Liver (tissue), 9 donors: ENCODE data around the gene TCEAL3. TPM values are rescaled to one million over a fixed set of nuclear protein-coding genes. Genes with fewer than 3 reads are reported as not detected.
A peak's percentile ranks its signal among the peaks of the same experiment; 100 is the strongest.

Source experiments
- DNase-seq: peaks from one replicate; pipeline ENCODE4 v3.0.0-alpha.2; 2017; ENCODE audit warnings: low spot score
- H3K27ac ChIP-seq, 2 donors: one replicate each; pipeline ENCODE4 v1.7.0; 2013; ENCODE audit warnings: inconsistent platforms in 2 of 2, low read length in 2 of 2, control low read depth in 1 of 2, low read depth in 1 of 2, mild to moderate bottlenecking in 1 of 2
- H3K27me3 ChIP-seq, 4 donors: one replicate each; pipeline versions ENCODE4 v1.6.1 to v1.7.0; 2013; ENCODE audit warnings: low read length in 3 of 4, inconsistent platforms in 1 of 4, mild to moderate bottlenecking in 1 of 4, moderate library complexity in 1 of 4; ENCODE audit not compliant: control insufficient read depth in 4 of 4, insufficient read depth in 4 of 4
- H3K36me3 ChIP-seq, 4 donors: one replicate each; pipeline versions ENCODE4 v1.6.1 to v1.7.0; 2013; ENCODE audit warnings: low read length in 3 of 4, mild to moderate bottlenecking in 3 of 4, low read depth in 1 of 4, moderate library complexity in 1 of 4; ENCODE audit not compliant: control insufficient read depth in 4 of 4, insufficient read depth in 3 of 4
- H3K4me1 ChIP-seq, 4 donors: one replicate each; pipeline versions ENCODE4 v1.6.1 to v1.7.0; 2013; ENCODE audit warnings: low read length in 3 of 4, mild to moderate bottlenecking in 3 of 4, moderate library complexity in 1 of 4; ENCODE audit not compliant: control insufficient read depth in 4 of 4, insufficient read depth in 4 of 4
- H3K4me3 ChIP-seq, 3 donors: one replicate each; pipeline versions ENCODE4 v1.6.1 to v1.7.0; 2013; ENCODE audit warnings: low read length in 3 of 3, control low read depth in 1 of 3, low read depth in 1 of 3, mild to moderate bottlenecking in 1 of 3
- H3K9ac ChIP-seq, 2 donors: one replicate each; pipeline ENCODE4 v1.7.0; 2013; ENCODE audit warnings: low read length in 2 of 2, mild to moderate bottlenecking in 2 of 2, moderate library complexity in 2 of 2, control low read depth in 1 of 2, low read depth in 1 of 2
- H3K9me3 ChIP-seq, 4 donors: one replicate each; pipeline versions ENCODE4 v1.6.1 to v1.7.0; 2013; ENCODE audit warnings: low read length in 3 of 4; ENCODE audit not compliant: control insufficient read depth in 4 of 4
- EGR1 ChIP-seq, 2 donors: IDR thresholded peaks; 2 replicates each; pipeline ENCODE4 v1.6.1; 2016 to 2018; ENCODE audit warnings: antibody characterized with exemption in 2 of 2, low read depth in 2 of 2
- FOXA1 ChIP-seq: IDR thresholded peaks from 2 replicates; pipeline ENCODE4 v1.6.1; 2016; ENCODE audit warnings: antibody characterized with exemption
- FOXA2 ChIP-seq: IDR thresholded peaks from 2 replicates; pipeline ENCODE4 v1.6.1; 2016; ENCODE audit warnings: antibody characterized with exemption
- HNF4A ChIP-seq, 2 donors: conservative IDR thresholded peaks; 2 replicates each; pipeline ENCODE4 v1.6.1; 2016; ENCODE audit warnings: antibody characterized with exemption in 2 of 2, mild to moderate bottlenecking in 2 of 2
- JUND ChIP-seq, 2 donors: IDR thresholded peaks; 2 replicates each; pipeline ENCODE4 v1.6.1; 2016; ENCODE audit warnings: antibody characterized with exemption in 2 of 2
- RAD21 ChIP-seq, 2 donors: IDR thresholded peaks; 2 replicates each; pipeline ENCODE4 v1.6.1; 2016; ENCODE audit warnings: antibody characterized with exemption in 2 of 2, mild to moderate bottlenecking in 2 of 2
- RXRA ChIP-seq, 2 donors: IDR thresholded peaks; 2 replicates each; pipeline ENCODE4 v1.6.1; 2017 to 2018; ENCODE audit warnings: antibody characterized with exemption in 2 of 2, mild to moderate bottlenecking in 1 of 2
- SP1 ChIP-seq: IDR thresholded peaks from 2 replicates; pipeline ENCODE4 v1.6.1; 2018; ENCODE audit warnings: antibody characterized with exemption, mild to moderate bottlenecking
- TAF1 ChIP-seq: conservative IDR thresholded peaks from 2 replicates; pipeline ENCODE4 v1.6.1; 2016; ENCODE audit warnings: antibody characterized with exemption, mild to moderate bottlenecking
- YY1 ChIP-seq: IDR thresholded peaks from 2 replicates; pipeline ENCODE4 v1.6.1; 2016; ENCODE audit warnings: antibody characterized with exemption, mild to moderate bottlenecking
- WGBS: extraction: QIAGEN DNeasy Blood & Tissue Kit; methylation state at CpG from one replicate; pipeline ENCODE4 v1.1.7; 2013; 5-methylcytosine and 5-hydroxymethylcytosine counted together
- polyA plus RNA-seq, 2 donors: library from polyadenylated mRNA; stranded (reverse) in 1 of 2; unstranded in 1 of 2; fragments of 200-250 nt in 1 of 2; fragments of >200 nt in 1 of 2; fragmentation: Nextera tagmentation in 1 of 2; extraction: Ambion mirVana in 1 of 2; gene quantifications; one replicate each; pipeline versions ENCODE4 v1.2.1 to v1.2.3, GENCODE V29; 2013 to 2015
- total RNA-seq, 2 donors: library from RNA; depleted of rRNA; stranded (reverse); fragments of >200 nt; gene quantifications; one replicate each; pipeline ENCODE4 v1.2.3, GENCODE V29; 2014
- TF ChIP-seq, protein P1 (sequence below): IDR thresholded peaks from 2 replicates; pipeline ENCODE4 v1.6.1; 2016; ENCODE audit warnings: antibody characterized with exemption
- TF ChIP-seq, protein P2 (sequence below): IDR thresholded peaks from 2 replicates; pipeline ENCODE4 v1.6.1; 2016; ENCODE audit warnings: antibody characterized with exemption
- TF ChIP-seq, protein P3 (sequence below): IDR thresholded peaks from 2 replicates; pipeline ENCODE4 v1.6.1; 2016; ENCODE audit warnings: antibody characterized with exemption
- TF ChIP-seq, protein P4 (sequence below): IDR thresholded peaks from 2 replicates; pipeline ENCODE4 v1.6.1; 2016; ENCODE audit warnings: antibody characterized with exemption, mild to moderate bottlenecking
- TF ChIP-seq, protein P5 (sequence below): fragments of 150-350 bp; IDR thresholded peaks from 2 replicates; pipeline ENCODE4 v1.5.1; 2017; ENCODE audit warnings: improper control_type of control experiment, low read depth, low read length; ENCODE audit not compliant: missing input control
- donor health status: healthy.
- donor health status: healthy.
- donor health status: healthy.
- donor health status: healthy.
- donor health status: healthy.

TCEAL3 gene, protein sequence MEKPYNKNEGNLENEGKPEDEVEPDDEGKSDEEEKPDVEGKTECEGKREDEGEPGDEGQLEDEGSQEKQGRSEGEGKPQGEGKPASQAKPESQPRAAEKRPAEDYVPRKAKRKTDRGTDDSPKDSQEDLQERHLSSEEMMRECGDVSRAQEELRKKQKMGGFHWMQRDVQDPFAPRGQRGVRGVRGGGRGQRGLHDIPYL
- 1 to 10 TPM; 1.4 to 2.4 TPM for total RNA-seq
- 1 to 10 TPM; 2.4 to 4.4 TPM for polyA plus RNA-seq

DNA sequence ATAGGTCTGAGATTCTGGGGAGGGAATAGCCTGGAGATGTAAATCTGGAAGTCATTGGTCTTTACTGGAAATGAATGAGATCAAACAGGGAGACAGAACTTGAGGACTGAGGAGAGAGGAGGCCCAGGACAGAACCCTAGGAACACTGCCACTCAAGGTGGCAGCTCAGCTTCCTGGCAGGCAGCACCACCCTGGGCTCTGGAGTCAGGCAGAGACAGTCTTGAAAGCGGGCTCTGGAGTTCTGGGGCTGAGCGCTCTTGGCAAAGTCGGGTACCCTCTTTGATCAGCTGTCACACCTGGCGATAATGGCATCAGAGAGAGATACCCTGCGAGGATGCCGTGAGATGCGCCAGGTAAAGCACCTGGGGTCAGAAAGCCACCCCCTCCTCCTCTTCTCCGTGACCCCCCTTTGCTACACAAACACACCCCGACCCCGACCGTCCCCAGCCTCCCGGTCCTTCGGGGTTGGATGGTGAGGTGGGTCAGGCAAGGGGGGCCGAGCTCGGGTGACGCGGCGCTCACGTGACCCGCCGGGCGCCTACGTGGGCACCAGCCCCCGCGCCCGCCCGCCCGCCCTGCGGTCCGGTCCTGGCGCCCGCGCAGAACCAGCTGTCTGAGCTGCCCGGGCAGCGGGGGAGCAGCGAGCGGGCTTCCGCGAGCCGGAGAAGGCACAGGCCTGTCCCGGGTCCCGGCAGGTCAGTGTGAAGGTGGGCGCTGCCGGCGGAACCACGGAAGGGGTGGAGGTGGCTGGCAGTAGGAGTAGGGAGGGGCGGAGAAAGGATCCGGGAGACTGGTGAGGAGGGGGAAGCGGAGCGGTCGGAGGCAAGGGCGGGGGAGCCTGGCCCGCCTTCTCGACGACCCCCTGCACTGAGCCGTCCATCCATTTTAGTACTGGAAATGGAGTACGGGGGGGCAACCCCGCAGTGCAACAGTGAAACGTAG lies at the start of gene TCEAL3:
TCEAL3 (plus strand) TSS at position 600 of the 942 bp plus-strand sequence. CDS start 1,102 bp downstream, outside the sequence.
- no peak for DNase-seq
- Histone ChIP-seq H3K36me3 (no peaks in the 10 kb centered on the region), H3K27me3 (no peaks in the 10 kb centered on the region), H3K27ac (peak within 1 kb of the TSS; percentile 47 to 70), H3K9ac (peak within 1 kb of the TSS in 1 of 2 donors; percentile 47), H3K9me3 (no peaks in the 10 kb centered on the region), H3K4me3 (peak within 1 kb of the TSS; percentile 57 to 81 (median 59)), H3K4me1 (peaks cover 0 to 4% (median 0%) of the 10 kb centered on the region in 4 donors)
- WGBS = 3% methylated on average over 59 of the region's 59 CpGs
- TF ChIP-seq HNF4A (conservative IDR thresholded peaks at IDR 0.05) (no peak), FOXA1 (no peak), JUND (IDR thresholded peaks at IDR 0.05) (no peak), EGR1 (IDR thresholded peaks at IDR 0.05; ENCODE audit: low read depth in 2 of 2) (no peak), RAD21 (IDR thresholded peaks at IDR 0.05) (no peak), SP1 (no peak), FOXA2 (no peak), YY1 (no peak), TAF1 (no peak), RXRA (IDR thresholded peaks at IDR 0.05) (no peak)
- TF ChIP-seq, protein P1, sequence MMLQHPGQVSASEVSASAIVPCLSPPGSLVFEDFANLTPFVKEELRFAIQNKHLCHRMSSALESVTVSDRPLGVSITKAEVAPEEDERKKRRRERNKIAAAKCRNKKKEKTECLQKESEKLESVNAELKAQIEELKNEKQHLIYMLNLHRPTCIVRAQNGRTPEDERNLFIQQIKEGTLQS = no peak
- TF ChIP-seq, protein P2, sequence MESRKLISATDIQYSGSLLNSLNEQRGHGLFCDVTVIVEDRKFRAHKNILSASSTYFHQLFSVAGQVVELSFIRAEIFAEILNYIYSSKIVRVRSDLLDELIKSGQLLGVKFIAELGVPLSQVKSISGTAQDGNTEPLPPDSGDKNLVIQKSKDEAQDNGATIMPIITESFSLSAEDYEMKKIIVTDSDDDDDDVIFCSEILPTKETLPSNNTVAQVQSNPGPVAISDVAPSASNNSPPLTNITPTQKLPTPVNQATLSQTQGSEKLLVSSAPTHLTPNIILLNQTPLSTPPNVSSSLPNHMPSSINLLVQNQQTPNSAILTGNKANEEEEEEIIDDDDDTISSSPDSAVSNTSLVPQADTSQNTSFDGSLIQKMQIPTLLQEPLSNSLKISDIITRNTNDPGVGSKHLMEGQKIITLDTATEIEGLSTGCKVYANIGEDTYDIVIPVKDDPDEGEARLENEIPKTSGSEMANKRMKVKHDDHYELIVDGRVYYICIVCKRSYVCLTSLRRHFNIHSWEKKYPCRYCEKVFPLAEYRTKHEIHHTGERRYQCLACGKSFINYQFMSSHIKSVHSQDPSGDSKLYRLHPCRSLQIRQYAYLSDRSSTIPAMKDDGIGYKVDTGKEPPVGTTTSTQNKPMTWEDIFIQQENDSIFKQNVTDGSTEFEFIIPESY = no peak
- TF ChIP-seq, protein P3, sequence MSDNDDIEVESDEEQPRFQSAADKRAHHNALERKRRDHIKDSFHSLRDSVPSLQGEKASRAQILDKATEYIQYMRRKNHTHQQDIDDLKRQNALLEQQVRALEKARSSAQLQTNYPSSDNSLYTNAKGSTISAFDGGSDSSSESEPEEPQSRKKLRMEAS = no peak
- TF ChIP-seq, protein P4, sequence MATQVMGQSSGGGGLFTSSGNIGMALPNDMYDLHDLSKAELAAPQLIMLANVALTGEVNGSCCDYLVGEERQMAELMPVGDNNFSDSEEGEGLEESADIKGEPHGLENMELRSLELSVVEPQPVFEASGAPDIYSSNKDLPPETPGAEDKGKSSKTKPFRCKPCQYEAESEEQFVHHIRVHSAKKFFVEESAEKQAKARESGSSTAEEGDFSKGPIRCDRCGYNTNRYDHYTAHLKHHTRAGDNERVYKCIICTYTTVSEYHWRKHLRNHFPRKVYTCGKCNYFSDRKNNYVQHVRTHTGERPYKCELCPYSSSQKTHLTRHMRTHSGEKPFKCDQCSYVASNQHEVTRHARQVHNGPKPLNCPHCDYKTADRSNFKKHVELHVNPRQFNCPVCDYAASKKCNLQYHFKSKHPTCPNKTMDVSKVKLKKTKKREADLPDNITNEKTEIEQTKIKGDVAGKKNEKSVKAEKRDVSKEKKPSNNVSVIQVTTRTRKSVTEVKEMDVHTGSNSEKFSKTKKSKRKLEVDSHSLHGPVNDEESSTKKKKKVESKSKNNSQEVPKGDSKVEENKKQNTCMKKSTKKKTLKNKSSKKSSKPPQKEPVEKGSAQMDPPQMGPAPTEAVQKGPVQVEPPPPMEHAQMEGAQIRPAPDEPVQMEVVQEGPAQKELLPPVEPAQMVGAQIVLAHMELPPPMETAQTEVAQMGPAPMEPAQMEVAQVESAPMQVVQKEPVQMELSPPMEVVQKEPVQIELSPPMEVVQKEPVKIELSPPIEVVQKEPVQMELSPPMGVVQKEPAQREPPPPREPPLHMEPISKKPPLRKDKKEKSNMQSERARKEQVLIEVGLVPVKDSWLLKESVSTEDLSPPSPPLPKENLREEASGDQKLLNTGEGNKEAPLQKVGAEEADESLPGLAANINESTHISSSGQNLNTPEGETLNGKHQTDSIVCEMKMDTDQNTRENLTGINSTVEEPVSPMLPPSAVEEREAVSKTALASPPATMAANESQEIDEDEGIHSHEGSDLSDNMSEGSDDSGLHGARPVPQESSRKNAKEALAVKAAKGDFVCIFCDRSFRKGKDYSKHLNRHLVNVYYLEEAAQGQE = no peak
- TF ChIP-seq, protein P5, sequence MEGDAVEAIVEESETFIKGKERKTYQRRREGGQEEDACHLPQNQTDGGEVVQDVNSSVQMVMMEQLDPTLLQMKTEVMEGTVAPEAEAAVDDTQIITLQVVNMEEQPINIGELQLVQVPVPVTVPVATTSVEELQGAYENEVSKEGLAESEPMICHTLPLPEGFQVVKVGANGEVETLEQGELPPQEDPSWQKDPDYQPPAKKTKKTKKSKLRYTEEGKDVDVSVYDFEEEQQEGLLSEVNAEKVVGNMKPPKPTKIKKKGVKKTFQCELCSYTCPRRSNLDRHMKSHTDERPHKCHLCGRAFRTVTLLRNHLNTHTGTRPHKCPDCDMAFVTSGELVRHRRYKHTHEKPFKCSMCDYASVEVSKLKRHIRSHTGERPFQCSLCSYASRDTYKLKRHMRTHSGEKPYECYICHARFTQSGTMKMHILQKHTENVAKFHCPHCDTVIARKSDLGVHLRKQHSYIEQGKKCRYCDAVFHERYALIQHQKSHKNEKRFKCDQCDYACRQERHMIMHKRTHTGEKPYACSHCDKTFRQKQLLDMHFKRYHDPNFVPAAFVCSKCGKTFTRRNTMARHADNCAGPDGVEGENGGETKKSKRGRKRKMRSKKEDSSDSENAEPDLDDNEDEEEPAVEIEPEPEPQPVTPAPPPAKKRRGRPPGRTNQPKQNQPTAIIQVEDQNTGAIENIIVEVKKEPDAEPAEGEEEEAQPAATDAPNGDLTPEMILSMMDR = no peak
